ENCODE results near the gene ZNF516. TPM values are rescaled to one million over a fixed set of nuclear protein-coding genes. Genes with fewer than 3 reads are reported as not detected.

ZNF516 gene
- polyA plus RNA-seq, 1 donor from 2014 or later, result 1.2 TPM

DNA sequence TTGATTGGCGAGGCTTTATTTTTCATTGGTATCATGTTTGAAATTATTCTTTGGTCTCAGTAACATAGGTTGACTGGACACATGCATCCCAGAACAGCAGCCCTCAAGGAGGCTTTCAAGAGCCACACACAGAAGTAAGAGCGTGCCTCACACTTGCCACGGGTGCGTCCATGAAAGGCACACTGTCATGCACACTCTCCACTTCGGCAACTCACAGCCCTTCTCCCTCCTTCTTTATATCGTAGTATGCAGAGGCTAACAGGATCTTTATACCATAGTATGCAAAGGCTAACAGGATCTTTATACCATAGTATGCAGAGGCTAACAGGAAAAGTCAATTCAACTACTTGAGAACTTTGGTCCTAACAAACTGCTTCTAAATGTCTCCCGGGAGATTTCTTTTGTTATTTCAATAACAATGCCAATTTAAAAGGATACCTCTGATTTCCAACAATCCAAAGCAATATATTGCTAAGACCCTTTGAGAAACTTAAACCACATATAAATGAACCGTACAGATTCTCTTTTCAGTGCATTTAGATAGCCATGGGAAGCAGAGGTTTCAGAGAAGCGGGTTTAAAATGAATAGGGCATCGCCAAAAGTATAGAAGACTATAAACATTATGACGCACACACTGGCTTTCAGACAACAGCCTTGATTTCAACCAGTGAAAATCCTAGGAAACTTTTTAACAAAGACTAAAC lies 26.5 kb upstream of the ZNF516 start:
- no peak overlapping the region for H3K4me3 Mint-ChIP-seq
- H3K27ac Mint-ChIP-seq, result no peak overlapping the region
- no peaks in the 10 kb centered on the region for H3K36me3 Mint-ChIP-seq
- peaks cover 29% of the 10 kb centered on the region for H3K27me3 Mint-ChIP-seq
- peaks cover 0 to 2% (median 1%) of the 10 kb centered on the region in 3 donors for H3K9me3 Mint-ChIP-seq
- H3K4me1 Mint-ChIP-seq, result peaks cover 0 to 11% (median 4%) of the 10 kb centered on the region in 3 donors

DNA sequence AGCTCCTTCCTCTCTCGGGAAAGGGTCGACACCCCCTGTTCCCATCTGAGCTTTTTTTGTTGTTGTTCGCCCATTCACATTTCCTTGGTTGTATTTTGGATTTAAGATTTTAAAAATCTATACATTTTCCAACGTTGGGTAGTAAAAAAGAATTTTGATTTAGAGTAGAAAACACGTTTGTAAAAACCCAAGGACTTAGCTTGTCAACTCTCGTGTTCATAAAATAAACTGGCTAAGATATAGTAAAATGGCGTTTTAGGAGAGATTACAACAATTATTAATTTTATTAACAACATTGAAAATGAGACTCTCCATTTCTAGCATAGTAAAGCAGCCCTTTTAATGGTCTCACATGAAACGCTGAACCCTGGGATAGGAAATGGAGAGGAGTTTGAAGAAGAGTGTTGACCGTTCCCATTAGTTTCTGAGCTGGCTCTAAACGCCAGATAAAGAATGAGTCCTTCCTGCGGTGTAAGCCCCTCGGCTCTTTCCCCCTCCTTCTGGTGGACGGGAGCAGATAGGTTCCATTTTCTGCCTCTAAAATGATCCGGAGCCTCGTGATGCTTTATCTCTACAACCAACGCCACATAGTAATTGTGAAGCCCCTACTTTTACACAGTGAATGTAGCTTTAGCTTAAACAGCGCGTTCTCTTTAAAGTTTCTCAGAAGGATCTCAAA lies 24.0 kb upstream of the ZNF516 start:
- Mint-ChIP-seq H3K9me3 (peaks cover 0 to 2% (median 1%) of the 10 kb centered on the region in 3 donors), H3K4me1 (peaks cover 0 to 8% (median 2%) of the 10 kb centered on the region in 3 donors), H3K36me3 (no peaks in the 10 kb centered on the region), H3K27ac (no peak overlapping the region), H3K4me3 (peak overlapping the region in 3 of 4 donors; percentile 31 to 84 (median 40)), H3K27me3 (peaks cover 28% of the 10 kb centered on the region)

DNA sequence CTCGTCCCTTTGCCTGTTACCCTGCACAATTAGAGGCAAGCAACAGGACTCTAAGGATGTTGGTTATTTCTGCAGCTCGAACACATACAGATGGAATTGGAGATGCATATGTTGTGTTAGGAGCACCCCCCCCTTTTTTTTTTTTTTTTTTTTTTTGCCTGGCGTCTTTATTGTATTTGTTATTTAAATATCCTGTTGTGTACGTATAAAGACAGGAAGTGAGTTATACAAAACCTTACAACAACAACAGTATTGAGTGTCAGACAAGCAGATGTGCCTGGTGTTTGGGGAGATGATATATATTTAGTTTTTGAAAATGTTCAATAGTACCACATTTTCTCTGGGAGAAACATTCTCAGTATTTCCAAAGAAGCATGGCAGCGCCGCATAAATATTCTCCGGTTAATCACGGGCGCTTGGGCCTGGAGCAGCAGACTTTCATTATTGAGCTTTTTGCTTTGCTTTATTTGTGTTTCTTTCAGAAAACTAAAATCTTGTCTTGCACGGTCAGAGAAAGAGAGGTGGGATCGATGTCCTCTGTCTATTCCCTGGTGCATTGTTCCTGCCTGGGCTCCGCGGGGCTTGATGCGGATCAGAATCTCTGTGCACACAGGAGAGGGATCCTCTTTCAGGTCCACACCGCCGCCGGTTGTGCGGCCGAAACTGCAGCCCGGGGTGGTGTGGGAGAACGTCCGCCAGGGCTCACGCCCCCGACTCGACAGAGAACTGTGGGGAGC lies 23.2 kb upstream of the ZNF516 start:
- peaks cover 0 to 8% (median 2%) of the 10 kb centered on the region in 3 donors for H3K4me1 Mint-ChIP-seq
- H3K36me3 Mint-ChIP-seq, result no peaks in the 10 kb centered on the region
- peak overlapping the region in 3 of 4 donors; percentile 26 to 45 (median 31) for H3K4me3 Mint-ChIP-seq
- H3K27ac Mint-ChIP-seq, result no peak overlapping the region
- H3K9me3 Mint-ChIP-seq, result peaks cover 0 to 2% (median 1%) of the 10 kb centered on the region in 3 donors
- peaks cover 28% of the 10 kb centered on the region for H3K27me3 Mint-ChIP-seq

DNA sequence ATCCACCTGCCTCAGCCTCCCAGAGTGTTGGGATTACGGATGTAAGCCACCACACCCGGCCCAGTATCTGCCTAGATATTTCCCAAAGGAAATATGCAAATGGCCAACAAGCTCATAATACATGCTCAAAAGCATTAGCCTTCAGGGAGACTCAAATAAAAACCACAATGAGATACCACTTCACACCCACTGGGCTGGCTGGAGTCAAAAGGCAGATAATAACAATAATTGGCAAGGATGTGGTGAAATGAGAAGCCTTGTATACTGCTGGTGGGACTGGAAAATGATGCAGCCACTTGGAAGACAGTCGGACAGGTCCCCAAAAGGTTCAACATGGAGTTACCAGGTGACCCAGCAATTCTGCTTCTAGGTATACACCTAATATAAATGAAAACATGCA lies 20.5 kb upstream of the ZNF516 start:
- Mint-ChIP-seq H3K4me1 (peaks cover 0 to 8% (median 2%) of the 10 kb centered on the region in 3 donors), H3K9me3 (peaks cover 0 to 2% (median 0%) of the 10 kb centered on the region in 3 donors), H3K27me3 (peaks cover 28% of the 10 kb centered on the region), H3K36me3 (no peaks in the 10 kb centered on the region), H3K4me3 (no peak overlapping the region), H3K27ac (no peak overlapping the region)

DNA sequence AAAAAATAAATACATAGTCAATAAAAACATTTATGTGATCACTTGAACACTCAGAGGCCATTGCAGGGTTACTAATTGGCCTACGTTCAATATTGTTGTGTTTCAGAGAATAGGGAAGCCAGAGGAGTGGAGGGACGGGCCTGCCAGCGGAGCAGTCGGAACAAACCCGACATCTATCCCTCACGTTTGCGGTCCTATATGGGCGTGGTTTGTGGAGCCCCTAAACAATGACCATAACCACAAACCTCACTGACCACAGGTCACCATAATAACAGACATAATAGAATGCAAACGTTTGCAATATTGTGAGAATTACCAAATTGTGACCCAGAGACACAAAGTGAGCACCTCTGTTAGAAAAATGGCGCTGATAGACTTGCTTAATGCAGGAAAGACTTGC lies 19.5 kb upstream of the ZNF516 start:
- peaks cover 0 to 2% (median 0%) of the 10 kb centered on the region in 3 donors for H3K9me3 Mint-ChIP-seq
- H3K36me3 Mint-ChIP-seq, result no peaks in the 10 kb centered on the region
- peaks cover 0 to 8% (median 2%) of the 10 kb centered on the region in 3 donors for H3K4me1 Mint-ChIP-seq
- no peak overlapping the region for H3K4me3 Mint-ChIP-seq
- peaks cover 29% of the 10 kb centered on the region for H3K27me3 Mint-ChIP-seq
- no peak overlapping the region for H3K27ac Mint-ChIP-seq

DNA sequence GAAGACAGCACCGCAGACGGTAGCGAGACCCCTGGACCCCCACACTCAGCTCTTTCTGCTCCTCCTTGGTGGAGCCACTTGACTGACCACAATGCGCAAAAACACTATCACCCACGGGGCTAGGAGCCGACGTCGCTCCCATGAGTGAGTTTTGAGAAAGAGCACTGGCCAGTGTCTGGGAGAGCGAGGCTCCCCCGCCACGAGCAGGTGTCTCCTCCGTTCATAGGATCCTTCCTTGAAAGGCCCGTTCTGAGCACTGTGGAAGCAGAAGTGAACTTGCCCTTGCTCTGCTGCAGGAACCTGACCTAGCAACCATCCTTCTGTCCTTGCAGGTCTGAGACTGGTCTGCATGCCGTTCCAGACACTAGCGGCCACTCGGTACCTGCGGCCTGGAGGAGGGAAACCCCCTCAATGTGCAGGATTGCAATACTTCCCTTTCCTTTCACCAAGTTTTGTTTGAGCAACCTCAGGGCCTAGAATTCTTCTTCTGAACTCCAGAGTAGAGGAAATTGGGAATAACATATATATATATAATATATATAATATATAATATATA lies 12.9 kb upstream of the ZNF516 start:
- no peak overlapping the region for H3K27ac Mint-ChIP-seq
- H3K36me3 Mint-ChIP-seq, result no peaks in the 10 kb centered on the region
- no peak overlapping the region for H3K4me3 Mint-ChIP-seq
- peaks cover 6% of the 10 kb centered on the region for H3K27me3 Mint-ChIP-seq
- H3K4me1 Mint-ChIP-seq, result no peaks in the 10 kb centered on the region
- no peaks in the 10 kb centered on the region for H3K9me3 Mint-ChIP-seq

DNA sequence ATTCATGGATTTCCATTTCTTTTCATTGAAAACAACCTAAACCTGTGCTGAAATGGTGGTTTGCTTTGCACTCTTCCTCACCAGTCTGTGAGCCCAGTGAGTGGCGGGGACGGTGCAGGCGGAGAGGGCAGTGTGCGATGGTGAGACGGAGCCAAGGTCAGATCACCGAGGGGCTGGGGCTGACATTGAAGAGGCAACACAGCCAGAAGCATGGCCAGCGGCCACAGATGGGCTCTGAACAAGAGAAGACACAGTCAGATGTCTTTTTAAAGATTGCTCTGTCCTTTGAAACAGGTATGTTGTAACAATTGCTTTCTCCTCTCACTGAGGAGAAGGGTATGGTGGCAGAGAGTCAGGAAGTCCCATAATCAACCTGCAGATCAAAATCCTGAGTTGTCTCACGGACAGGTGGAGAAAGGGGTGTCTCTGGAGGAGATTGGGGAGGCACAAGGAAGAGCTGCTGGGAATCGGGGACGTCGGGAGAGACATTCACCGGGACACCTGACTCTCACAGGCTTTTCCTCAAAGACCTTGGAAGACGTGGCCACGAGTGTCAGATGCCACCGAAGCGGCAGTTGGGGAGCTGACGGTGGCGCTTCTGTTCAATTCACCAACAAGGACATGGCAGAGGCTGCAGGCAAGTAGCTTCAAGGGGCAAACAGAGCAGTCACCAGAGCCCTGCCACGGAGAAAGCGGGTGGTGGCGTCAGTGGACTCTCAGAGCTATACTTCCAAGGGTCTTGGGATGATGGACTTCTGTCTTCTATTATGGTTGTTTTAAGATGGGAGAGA lies 12.1 kb upstream of the ZNF516 start:
- no peaks in the 10 kb centered on the region for H3K36me3 Mint-ChIP-seq
- no peaks in the 10 kb centered on the region for H3K9me3 Mint-ChIP-seq
- H3K4me3 Mint-ChIP-seq, result no peak overlapping the region
- peaks cover 6% of the 10 kb centered on the region for H3K27me3 Mint-ChIP-seq
- no peak overlapping the region for H3K27ac Mint-ChIP-seq
- H3K4me1 Mint-ChIP-seq, result no peaks in the 10 kb centered on the region

DNA sequence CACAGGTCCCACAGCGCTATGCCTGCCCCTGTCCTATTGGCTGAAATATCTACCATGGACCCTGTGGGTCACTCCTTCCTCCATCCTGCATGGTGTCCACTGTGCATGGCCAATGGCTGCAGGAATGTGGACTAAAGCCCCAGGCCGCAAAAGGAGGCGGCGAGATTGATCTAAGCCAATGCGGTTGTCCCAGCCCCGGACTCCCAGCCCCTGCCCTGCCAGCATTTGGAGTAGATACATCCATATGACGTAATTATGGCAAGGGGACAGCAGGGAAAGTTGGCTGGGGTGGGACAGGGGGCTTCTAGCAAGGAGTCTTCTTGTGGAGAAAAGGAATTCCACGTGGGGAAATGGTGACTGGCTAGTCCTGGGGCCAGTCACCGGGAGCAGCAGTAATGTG lies 11.4 kb upstream of the ZNF516 start:
- Mint-ChIP-seq H3K36me3 (no peaks in the 10 kb centered on the region), H3K4me1 (no peaks in the 10 kb centered on the region), H3K27me3 (peaks cover 10% of the 10 kb centered on the region), H3K27ac (no peak overlapping the region), H3K9me3 (peaks cover 0 to 3% (median 3%) of the 10 kb centered on the region in 3 donors), H3K4me3 (no peak overlapping the region)

DNA sequence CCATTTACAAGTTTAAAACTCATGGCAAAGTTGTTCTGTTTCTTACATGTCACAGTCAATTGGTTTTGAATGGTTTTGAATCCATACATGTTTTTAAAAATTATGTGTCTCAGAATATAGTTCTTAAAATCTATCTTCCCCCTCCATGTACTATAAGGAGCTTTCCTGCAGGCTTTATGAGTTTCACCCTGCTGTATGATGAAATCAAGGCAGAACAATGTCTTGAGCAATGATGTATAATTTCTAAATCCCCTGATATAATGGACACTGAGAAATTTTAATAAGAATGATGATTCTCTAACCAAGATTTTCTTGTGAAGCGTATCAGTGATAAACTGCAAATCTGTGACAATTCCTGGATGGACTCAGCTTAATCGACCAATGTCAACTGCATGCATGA lies 10.6 kb upstream of the ZNF516 start:
- Mint-ChIP-seq H3K9me3 (peaks cover 0 to 3% (median 3%) of the 10 kb centered on the region in 3 donors), H3K27ac (no peak overlapping the region), H3K27me3 (peaks cover 10% of the 10 kb centered on the region), H3K4me1 (no peaks in the 10 kb centered on the region), H3K4me3 (no peak overlapping the region), H3K36me3 (no peaks in the 10 kb centered on the region)

DNA sequence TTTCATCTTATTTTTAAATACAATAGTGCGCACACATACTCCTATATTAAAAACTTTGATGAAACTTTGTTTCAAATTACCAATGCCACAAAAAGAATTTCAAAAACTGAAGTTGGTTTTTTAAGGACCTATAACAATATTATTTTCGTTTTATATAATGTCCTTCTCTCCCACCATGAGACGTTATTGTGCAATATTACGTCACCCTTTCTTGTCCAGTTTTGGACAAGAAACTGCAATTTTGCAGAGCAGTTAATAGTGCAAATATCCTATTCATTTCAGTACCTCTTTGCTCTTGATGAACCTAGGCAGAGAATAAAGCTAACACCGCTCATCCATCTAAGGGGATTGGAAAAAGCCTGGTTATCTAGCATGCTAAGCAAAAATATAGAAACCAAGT lies 9.7 kb upstream of the ZNF516 start:
- Mint-ChIP-seq H3K27ac (no peak overlapping the region), H3K36me3 (no peaks in the 10 kb centered on the region), H3K4me3 (no peak overlapping the region)

DNA sequence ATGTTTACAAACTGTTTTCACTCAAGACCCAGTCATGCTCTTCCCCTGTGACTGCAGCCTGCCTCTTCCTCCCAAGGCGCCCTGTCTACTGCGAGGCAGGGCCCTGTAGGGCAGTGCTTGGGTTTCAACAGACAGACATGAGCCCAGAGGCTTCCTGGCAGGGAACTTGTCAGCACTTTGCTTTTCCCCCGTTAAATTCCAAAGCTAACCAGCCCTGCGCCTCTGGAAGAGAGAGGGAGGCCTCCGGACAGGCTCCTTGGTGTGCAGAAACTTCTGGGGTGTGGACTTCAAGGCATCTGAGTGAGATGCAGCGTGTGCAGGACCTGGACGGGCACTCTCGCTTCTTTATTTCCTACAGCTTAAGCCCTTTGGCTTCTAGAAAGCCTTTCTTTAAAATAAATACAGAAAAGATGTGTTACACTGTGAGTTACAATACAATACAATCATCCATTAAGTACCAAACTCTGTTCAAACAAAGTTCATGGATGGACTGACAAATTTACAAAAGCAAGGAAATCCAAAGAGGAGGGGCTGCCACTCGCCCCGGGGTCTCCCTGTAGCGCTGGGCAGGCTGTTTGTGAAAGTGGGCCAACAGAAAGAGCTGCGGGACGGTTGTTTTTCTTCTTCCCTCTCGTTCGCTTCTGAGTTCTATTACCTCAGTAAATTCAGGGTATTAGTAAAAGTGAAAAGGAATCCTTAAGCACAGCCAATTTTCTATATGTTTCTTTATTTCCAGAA lies 8.8 kb upstream of the ZNF516 start:
- no peaks in the 10 kb centered on the region for H3K36me3 Mint-ChIP-seq
- peaks cover 10% of the 10 kb centered on the region for H3K27me3 Mint-ChIP-seq
- peaks cover 4 to 13% (median 10%) of the 10 kb centered on the region in 3 donors for H3K9me3 Mint-ChIP-seq
- peaks cover 3 to 8% (median 6%) of the 10 kb centered on the region in 3 donors for H3K4me1 Mint-ChIP-seq
- H3K4me3 Mint-ChIP-seq, result no peak overlapping the region
- no peak overlapping the region for H3K27ac Mint-ChIP-seq

More for the DNA sequence above, 9.7 kb upstream of the ZNF516 start:
- peaks cover 10% of the 10 kb centered on the region for H3K27me3 Mint-ChIP-seq
- peaks cover 3 to 7% (median 5%) of the 10 kb centered on the region in 3 donors for H3K9me3 Mint-ChIP-seq
- peaks cover 3 to 5% (median 4%) of the 10 kb centered on the region in 3 donors for H3K4me1 Mint-ChIP-seq

DNA sequence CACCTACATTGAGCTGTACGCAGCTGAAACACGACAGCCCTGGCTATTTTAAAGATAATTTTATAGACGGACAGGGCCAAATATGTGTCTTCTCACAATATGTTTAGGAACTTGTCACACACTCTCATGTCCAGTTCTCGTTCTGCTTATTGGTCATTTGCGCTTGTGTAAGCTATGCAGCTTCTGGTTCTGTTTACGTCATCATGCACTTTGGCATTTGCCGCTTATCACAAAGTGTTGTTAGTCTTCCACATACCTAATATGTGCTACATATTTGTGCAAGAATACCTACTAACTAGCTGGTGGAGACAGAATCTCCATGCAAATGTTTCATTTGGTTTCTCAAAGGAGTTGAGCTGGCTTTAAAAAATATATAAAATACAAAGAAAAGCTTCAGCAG lies 7.5 kb upstream of the ZNF516 start:
- Mint-ChIP-seq H3K9me3 (peaks cover 4 to 13% (median 10%) of the 10 kb centered on the region in 3 donors), H3K27me3 (peaks cover 10% of the 10 kb centered on the region), H3K4me1 (peaks cover 3 to 8% (median 6%) of the 10 kb centered on the region in 3 donors), H3K4me3 (no peak overlapping the region), H3K36me3 (no peaks in the 10 kb centered on the region), H3K27ac (no peak overlapping the region)

DNA sequence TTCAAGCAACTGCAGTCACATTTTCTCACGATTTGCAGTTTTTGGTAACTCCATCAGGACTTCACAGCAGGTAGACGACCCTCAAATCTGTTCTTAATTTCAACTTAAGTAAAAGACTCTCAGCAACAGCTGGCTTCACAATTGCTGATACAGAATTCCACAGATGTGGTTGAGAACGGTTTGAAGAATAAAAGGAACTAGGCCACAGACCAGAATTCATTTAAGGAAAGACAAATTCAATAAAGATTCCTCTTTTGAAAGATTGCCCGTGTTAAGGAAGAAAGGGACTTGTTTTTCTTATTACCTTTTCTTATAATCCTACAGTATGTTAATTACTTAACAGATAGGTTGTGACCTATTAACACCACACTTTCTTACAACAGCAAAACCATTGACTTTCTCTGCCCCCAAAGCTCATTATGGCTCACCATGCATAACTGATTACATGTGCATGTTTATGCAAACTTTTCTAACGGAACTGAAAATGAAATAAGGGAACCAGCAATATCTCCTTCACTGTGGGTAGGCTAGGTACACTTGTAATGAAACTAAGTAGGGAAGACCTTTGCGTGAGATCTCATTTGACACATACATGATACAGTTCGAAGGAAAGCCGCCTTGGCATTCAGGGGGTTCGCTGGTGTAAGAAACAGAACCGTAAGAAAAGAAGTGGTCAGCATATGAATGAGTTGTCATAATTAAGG lies 4.7 kb upstream of the ZNF516 start:
- peaks cover 9 to 17% (median 13%) of the 10 kb centered on the region in 3 donors for H3K9me3 Mint-ChIP-seq
- H3K27me3 Mint-ChIP-seq, result peaks cover 8% of the 10 kb centered on the region
- H3K4me1 Mint-ChIP-seq, result peaks cover 6 to 11% (median 6%) of the 10 kb centered on the region in 3 donors

More for the DNA sequence above, 4.7 kb upstream of the ZNF516 start:
- no peaks in the 10 kb centered on the region for H3K36me3 Mint-ChIP-seq
- H3K4me3 Mint-ChIP-seq, result peak overlapping the region; percentile 3 to 89 (median 68)
- H3K27ac Mint-ChIP-seq, result peak overlapping the region in 2 of 3 donors; percentile 90 to 91

Measured in IgD-negative memory B cell (primary cell).